GM19351 (cell line): Measurements from ENCODE around the gene POC1A.

ENCODE experiments used
- ATAC-seq: cut with Tn5 transposase; IDR thresholded peaks from one replicate; pipeline ENCODE4 v1.9.1; 2021; ENCODE audit warnings: mild to moderate bottlenecking, moderate library complexity; ENCODE audit not compliant: unreplicated experiment

The POC1A gene

DNA sequence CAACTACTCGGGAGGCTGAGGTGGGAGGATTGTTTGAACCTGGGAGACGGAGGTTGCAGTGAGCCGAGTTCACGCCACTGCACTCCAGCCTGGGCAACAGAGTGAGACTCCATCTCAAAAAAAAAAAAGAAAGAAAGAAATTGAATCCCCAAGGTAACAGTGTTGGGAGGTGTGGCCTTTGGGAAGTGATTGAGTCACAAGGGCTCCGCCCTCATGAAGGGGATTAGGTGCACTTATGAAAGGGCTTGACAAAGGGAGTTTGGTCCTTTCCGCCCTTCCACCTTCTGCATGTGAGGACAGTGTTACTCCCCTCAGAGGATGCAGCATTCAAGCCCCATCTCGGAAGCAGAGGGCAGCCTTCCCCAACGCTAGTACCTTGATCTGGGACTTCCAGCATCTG, 21.3 kb downstream of the POC1A start:
- ATAC-seq, result no peak

DNA sequence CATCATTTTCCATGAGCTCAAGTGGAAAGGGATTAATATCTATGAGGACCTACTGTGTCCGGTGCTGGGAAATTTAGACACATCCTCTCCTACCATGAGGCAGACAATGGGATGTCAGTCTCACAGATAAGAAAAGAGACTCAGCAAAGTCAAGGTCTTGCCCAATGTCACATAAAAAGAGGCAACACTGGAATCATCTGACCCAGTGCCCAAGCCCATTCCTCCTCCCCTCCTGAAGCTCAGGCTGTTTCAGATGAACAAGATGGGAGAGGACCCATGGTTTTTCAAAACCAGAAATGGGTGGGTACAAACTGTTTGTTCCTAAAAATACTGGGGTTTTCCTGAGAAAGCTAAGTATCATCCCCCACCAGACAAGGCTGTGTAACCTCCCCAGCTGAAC, 22.2 kb downstream of the POC1A start:
- no peak for ATAC-seq

DNA sequence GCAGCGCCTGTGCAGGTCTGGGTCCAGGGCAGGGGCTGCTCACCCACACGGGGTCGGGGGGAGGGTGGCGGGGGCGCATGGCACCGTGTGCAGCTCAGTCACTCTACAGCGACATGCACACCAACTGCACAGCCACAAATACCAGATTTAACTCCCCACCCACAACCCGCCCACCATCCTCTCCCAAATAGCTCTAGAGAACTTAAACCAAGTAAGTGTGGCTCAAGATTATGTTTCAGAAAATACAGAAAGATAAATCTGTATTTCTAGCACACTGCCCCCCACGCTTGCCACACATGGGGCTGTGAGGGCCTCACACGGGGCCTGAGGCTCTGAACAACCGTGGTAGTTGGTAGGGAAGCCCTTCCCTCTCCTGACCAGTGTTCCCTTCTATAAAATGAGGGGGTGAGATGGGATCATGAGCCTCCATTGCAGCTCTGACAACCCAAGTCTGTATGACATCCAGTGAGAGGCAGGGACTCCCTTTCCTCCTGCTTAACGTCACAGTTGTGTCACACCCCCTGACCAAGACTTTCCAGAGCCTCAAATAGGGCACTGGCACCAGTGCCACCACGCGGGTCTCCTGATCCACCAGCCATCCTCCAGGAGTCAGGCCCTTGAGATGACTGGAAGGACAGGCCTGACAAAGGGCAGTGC, 23.1 kb downstream of the POC1A start:
- ATAC-seq, result no peak

DNA sequence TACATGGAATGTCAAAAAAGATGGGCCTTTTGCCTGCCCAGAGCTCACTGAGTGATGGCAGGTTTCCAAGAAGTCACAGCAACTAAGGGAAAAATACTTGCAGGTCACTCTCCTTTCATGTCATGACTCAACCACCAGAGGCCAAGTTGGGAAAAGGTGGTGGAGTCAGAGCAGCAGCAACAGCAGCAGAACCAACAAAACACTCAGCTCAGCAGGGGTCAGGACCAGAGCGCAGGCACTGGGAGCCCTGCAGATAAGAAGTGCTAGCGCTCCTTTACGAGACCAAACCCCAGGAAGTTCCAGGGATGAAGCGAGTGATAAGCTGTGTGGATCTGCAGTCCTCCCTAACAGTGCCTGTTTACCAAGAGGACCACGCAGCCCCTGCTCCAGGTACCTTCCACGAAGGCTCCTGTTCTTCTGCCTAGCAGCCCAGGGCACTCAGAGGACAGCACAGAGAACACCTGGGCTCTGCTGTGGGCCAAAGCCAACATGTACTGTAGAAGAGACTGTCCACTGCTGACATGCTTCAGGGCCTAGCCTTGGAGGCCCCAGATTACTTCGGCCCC, 26.0 kb downstream of the POC1A start:
- ATAC-seq, result no peak

DNA sequence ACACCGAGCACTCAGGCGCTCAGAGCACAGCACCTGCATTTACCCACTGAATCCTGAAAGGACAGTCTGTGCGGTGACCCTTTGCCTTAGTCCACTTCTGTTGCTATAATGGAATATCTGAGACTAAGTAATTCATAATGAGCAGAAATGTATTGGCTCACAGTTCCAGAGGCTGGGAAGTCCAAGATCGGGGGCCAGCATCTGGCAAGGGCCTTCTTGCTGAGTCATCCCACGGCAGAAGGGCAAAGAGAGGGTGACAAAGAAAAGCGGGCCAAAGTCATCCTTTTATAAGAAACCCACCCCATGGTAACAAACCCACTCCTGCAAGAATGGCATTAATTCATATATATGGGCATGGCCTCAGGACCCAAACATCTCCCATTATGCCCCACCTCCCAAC, 27.7 kb downstream of the POC1A start:
- ATAC-seq, result no peak

DNA sequence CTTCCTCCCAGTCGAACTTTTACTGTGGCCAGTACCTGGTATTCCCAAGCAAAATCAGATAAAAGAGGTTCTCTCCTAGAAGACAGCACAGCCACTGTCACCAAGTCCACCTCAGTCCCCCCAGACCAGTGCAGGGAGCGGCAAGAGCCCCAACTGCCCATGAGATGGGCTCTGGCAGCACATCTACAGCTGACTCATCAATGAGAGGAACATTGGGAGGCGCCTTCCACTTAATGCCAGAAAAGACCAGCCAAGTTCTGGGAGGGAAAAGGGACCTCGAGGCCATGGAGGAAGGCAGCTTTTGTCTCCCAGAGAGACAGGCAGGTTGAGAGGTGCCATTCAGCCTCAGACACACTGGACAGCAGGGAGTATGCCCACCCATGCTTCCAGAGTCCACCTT, 28.2 kb downstream of the POC1A start:
- no peak for ATAC-seq

DNA sequence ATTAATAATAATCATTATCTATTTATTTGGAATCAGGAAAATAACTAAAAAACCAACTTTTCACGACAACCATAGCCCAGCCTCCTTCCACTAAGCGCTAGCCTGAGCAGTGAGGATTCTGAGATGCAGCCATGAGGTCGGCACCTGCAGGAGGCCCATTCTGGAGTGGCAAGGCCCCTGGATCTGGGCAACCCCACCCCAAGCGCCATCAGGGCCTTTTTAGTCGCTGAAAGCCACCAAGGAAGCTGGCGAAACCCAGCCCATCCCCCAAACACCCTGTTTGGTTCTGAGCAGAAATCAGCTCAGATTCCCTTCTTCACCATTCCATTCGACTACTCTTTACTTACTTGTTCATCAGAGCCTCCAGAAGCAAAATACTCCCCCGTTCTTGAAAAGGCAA, 29.5 kb downstream of the POC1A start:
- no peak for ATAC-seq

DNA sequence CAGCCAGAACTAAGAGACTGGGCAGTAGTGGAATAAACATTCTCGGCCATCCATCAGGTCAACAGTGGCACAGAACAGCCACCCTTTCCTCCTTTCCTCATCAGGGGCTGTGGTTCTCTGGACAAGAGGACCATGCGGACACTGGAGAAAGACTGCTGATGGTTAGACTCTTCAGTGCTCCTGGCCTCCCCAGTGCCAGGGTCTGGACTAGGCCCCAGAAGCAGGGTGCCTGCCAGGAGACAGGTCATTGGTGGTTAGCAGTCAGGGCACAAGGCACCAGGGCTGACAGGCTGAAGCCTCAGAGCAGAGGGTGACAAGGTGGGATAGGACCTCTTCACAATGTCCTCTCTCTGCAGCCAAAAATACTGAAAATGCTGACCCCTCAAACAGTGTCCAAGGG, 30.1 kb downstream of the POC1A start:
- ATAC-seq, result no peak

DNA sequence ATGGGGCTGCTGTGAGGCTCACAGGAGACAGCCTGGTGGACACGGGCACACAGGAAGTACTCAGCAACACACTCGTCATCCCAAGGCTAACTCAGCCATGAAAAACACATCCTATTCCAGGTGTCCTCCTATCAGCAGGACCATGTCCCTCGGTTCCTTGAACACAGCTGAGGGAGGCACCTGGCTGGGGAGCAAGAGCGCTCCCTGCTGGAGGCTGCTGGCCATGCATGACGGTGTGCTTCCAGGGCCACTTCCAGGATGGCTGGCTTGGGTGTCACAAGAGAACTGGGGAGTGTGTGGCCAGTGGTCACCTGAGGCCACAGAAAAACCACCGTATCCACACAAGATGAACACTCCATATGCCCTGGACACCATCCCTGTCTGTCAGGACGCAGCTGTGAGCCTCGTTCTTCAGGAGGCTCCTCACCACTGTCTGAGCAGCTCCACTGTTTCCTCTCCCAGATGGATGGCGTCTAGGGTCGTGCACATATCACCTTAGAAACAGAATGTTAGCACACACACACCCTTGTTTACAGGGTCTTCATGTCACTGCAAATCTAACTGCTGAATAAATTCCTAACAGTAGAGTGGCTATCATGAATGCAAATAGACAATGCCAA, 31.0 kb downstream of the POC1A start:
- no peak for ATAC-seq

DNA sequence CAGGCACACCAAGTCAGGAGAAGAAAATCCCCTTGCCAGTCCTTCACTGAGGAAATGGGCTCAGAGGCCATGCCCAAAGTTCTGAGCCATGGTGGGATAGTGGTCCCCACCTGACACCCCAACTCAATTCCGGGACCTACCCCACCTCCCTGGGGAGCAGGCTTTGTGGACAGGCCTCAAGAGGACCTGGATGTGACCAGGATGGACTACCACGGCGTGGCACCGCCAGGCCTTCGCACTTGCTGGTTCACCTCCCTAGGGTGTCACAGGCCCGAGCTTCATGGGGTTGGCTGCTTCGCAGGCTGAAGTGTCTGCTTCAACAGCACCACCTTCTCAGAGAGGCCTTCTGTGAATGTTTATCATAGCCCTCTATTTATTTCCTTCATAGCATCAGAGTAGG, 31.7 kb downstream of the POC1A start:
- ATAC-seq, result no peak

DNA sequence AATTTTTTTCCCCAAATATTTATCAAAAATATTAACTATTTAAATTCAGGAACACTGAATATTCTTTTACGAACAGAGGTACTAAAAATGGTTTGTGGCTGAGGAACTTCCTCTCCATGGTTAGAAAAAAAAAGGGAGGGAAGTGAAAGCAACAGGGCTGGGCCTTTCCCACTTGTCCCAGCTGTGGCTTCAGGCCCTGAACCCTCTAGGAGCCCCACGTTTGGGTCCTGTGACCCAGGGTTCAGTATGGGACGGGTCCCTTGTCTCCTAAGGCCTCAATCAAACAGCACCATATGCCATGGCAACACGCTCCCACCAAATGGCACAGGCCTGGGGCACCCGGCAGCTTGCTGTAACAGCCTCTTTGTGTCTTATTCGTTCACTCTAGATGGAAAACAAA, 32.4 kb downstream of the POC1A start:
- no peak for ATAC-seq

DNA sequence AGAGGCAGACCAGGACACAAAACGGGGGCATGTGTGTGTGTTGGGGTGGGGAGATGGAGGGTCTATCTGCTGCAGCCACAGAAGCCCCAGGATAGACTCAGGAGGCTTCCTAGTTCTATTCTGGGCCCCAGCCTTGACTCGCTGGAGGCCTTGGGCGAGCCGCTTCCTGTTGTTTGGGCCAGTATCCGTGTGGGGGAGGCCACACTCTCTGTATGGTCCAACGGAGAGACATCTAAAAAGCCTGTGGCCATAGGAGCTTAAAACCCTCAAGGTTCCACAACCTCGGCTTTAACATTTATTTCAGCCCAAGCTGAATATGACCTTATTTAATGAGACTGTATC, 32.8 kb downstream of the POC1A start:
- ATAC-seq, result no peak

DNA sequence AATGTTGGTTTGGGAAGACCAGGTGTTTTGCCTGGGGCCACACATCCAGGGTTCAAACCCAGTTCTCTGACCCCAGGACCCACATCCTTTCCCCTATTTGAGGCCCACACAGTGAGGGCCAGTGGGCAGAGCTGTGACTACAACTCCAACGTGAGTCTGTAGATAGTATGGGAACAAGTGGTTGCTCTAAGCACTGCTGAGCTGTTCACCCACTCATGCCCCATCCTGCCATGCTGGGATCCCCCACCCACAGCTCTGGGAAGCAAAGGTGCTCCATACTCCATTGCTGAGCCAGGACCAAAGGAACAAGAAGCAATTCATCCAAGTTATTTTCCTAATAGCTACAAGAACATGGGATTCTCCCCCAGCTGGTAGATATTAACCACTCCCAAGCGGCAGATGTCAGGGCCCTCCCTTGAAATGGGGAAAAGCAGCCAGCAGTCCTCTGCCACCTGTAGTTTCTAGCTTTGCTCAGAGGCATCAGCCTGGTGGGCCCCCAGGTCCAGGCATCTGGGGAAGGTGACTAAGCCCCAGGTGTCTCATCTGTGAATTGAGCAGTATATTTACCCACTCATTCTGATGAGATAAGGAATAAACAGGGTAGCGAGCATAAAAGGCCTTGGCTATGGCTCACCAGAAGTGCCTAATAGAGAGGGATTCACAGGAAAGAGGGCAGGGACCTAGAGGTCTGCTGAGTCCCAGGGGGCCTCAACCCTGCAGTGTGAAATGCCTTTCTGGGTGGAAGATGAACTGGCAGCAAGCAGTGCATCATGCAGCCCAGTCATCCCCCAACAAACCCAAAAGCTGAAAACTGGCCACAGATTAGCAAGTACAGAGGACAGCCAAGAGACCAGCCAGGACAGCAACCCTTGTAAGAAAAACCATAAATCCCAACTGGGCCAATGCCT, 33.4 kb downstream of the POC1A start:
- no peak for ATAC-seq

DNA sequence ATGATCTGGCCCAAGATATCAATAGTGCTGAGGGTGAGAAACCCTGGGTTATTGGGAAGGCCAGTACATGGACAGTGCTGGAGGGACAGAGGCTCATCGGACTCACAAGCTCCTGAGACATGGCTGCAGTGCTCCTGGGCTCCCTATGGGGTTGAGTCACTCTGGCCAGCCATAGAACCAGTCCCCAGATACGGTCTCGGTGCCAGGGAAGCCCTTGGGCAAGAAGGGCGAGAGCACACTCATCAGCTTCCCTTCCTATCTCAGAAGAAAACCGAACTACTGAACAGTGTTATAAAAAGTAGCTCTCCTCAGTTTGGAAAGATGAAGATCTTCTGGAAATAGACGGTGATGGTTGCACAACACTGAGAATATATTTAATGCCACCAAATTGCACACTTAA, 34.4 kb downstream of the POC1A start:
- no peak for ATAC-seq

DNA sequence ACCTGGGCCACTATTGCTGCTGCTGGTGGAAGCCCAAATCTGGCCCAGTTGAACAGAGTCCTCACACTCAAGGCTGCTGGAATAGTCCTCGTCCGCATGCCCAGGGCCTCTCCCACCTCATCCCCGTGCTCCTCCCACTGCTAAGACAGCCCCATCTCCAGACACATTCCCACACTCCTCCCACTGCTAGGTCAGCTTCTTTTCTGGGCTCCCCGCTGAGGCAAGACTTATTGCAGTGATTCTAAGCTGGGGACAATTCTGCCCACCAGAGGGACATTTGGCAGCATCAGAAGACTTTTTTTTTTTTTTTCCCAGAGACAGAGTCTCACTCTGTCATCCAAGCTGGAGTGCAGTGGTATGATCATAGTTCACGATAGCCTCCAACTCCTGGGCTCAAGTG, 35.1 kb downstream of the POC1A start:
- ATAC-seq, result no peak

DNA sequence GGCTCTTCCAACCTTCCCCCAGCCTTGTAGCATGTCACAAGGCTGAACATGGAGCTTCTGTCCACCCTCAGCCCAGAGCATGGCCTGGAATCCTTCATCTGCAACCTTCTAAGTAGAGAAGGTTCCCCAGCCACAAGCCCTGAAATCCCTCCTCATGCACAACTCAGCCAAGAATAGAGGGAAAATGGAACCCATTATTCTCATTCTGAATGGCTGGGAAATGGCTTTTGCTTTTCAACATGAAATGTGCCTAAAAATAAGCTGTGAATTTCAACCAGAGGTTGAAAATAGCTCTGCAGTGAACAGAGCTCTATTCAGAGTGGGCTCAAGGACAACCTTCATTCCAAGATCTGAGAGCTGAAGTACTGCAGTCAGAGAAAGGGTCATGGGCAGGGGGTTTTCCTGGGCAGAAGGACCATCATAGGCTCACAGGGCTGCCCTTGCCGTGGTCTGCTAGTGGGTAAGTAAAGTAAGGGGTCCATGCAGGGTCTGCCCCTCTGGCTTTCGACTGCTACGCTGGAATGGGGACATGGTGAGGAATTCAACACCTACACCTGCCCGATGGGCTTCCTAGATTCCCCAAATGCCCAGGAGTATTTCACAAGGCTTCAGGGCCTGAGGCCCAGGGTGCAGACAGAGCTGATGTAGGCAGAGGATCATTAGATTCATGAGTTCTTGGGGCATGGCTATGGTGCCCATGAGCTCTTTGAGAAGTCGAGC, 35.9 kb downstream of the POC1A start:
- no peak for ATAC-seq

DNA sequence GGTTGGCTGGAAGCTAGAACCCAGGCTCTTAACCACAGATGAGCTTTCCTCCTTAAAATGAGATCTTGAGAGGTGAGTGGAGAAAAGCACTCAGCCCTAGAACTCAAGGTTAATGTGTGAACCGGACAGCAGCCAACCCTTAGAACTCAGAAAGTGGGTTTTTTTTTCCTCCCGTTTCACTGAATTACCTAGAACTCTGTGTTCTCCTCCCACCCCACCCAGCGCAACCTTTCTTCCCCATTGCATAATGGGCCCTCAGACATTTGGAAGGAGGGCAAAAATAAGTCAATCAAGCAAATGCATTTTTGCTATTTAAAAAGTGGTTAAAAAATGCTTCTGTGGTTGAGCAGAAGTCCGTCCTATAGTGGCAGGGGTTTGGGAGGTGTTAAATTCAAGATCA, 36.7 kb downstream of the POC1A start:
- ATAC-seq, result no peak

DNA sequence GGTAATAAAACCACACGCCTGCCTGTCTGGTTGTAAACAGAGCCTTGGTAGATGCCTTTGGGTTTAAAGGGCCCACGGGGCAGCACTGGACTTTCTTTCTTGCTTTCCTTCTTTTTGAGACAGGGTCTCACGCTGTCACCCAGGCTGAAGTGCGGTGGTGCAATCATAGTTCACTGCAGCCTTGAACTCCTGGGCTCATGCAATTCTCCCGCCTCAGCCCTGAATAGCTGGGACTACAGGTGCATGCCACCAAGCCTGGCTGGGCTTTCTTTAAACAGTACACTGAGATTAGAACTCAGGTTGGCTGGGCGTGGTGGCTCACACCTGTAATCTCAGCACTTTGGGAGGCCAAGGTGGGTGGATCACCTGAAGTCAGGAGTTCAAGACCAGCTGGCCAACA, 42.2 kb downstream of the POC1A start:
- ATAC-seq, result no peak

DNA sequence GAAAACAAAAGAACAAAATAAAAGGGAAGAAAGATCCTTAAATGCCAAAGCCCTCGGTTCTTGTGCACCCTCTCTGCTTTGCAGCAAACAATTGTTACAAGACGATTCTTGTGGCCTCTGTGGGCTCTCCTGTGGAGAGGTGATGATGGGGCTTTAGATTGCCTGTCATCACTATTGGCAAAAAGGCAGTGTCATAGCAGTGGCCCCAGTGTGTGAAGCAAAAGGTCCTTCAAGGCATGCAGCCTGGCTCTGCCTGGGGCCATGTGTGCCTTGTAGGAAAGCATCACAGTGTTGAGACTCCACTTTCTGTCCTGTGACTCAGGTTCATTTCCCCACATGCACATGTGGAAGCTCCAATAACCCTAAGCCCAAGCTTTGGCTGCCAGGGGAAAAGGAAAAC, 43.7 kb downstream of the POC1A start:
- no peak for ATAC-seq

DNA sequence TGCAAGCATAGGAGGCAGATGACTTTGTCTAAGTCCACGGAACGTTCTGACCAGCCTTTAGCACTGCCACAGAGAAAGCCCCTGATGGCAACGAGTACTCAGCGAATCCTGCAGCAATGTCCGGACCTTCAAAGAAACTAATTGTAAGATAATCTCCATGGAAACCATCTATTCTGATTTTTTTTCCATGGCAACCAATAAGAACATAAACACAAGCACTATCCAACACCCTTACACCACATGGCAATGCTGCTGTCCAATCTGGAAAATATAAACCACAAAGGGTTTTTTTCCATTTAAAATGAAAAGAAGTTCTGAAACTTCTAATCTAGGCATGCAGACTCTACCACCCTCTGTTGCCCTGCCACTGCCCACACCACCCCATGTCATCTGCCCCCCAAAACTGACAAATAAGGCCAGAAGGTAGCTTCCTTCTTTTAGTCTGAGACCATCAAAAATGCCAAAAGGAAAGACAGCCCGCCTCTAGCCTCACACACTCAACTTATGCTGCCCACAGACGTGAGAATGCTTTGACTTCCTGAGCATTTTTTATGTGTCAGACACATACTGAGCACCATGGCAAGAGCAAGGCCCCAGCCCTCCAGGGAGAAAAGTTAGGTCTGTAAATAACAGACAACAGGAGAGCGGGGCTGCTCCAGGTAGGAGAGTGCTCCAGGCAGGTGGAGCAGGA, 44.5 kb downstream of the POC1A start:
- ATAC-seq, result no peak
